GM23338 (cell line): ENCODE data around the gene ZBTB20.

ENCODE experiments used
- CREB1 ChIP-seq: fragments of 250-450 bp; sonication (Bioruptor Pico); IDR thresholded peaks from 2 replicates; pipeline ENCODE4 v1.5.0; 2020; ENCODE audit warnings: low read depth, mild to moderate bottlenecking, moderate library complexity
- CTCF ChIP-seq, 2 experiments: fragments of 200-600 bp in 1 of 2; sonication (generic) in 1 of 2; conservative IDR thresholded peaks; 2 replicates each; pipeline versions ENCODE4 v1.5.1 to v1.6.1; 2016 to 2017; ENCODE audit warnings: antibody characterized with exemption in 2 of 2, low read depth in 2 of 2, mild to moderate bottlenecking in 2 of 2, moderate library complexity in 1 of 2
- ETS1 ChIP-seq: IDR thresholded peaks from 2 replicates; pipeline ENCODE4 v1.6.1; 2016; ENCODE audit warnings: antibody characterized with exemption
- EZH2 ChIP-seq: fragments of 200-600 bp; sonication (generic); IDR thresholded peaks from one replicate; pipeline ENCODE4 v1.8.0; 2017; ENCODE audit warnings: antibody characterized with exemption, mild to moderate bottlenecking, low read depth; ENCODE audit not compliant: unreplicated experiment
- EZH2phosphoT487 ChIP-seq: fragments of 200-600 bp; sonication (generic); IDR thresholded peaks from one replicate; pipeline ENCODE4 v1.8.1; 2018; ENCODE audit warnings: antibody characterized with exemption; ENCODE audit not compliant: unreplicated experiment
- JUNB ChIP-seq: IDR thresholded peaks from one replicate; pipeline ENCODE4 v1.6.1; 2016; ENCODE audit warnings: antibody characterized with exemption; ENCODE audit not compliant: unreplicated experiment
- NANOG ChIP-seq: IDR thresholded peaks from 2 replicates; pipeline ENCODE4 v1.6.1; 2016; ENCODE audit warnings: antibody characterized with exemption, borderline replicate concordance
- POLR2AphosphoS5 ChIP-seq: IDR thresholded peaks from 2 replicates; pipeline ENCODE4 v1.6.1; 2016; ENCODE audit warnings: antibody characterized with exemption, low read depth
- STAT1 ChIP-seq: IDR thresholded peaks from one replicate; pipeline ENCODE4 v1.6.1; 2016; ENCODE audit warnings: antibody characterized with exemption; ENCODE audit not compliant: unreplicated experiment
- ZNF114 ChIP-seq: fragments of 250-450 bp; sonication (Bioruptor Pico); IDR thresholded peaks from 2 replicates; pipeline ENCODE4 v1.5.0; 2020; ENCODE audit warnings: mild to moderate bottlenecking, moderate library complexity
- ZNF331 ChIP-seq: fragments of 250-450 bp; sonication (Bioruptor Pico); IDR thresholded peaks from 2 replicates; pipeline ENCODE4 v1.5.0; 2020; ENCODE audit warnings: low read depth, mild to moderate bottlenecking, moderate library complexity
- TF ChIP-seq, protein P1 (sequence below): IDR thresholded peaks from one replicate; pipeline ENCODE4 v1.6.1; 2018; ENCODE audit warnings: antibody characterized with exemption; ENCODE audit not compliant: unreplicated experiment
- TF ChIP-seq, protein P2 (sequence below): fragments of 250-450 bp; sonication (Bioruptor Pico); IDR thresholded peaks from 2 replicates; pipeline ENCODE4 v1.5.0; 2020; ENCODE audit warnings: mild to moderate bottlenecking, moderate library complexity

GRCh38 chr3:115092220-115092791, 54.8 kb downstream of the ZBTB20 start:
- TF ChIP-seq POLR2AphosphoS5 = no peak
- TF ChIP-seq CTCF (conservative IDR thresholded peaks at IDR 0.05; ENCODE audit: low read depth in 2 of 2) = peak; percentile 60 to 78
- TF ChIP-seq STAT1 = no peak
- no peak for TF ChIP-seq EZH2phosphoT487
- TF ChIP-seq JUNB = no peak
- no peak for TF ChIP-seq CREB1 (CRISPR knock-in tag)
- TF ChIP-seq EZH2 = no peak
- TF ChIP-seq ETS1 = no peak
- TF ChIP-seq ZNF331 (CRISPR knock-in tag) = no peak
- TF ChIP-seq, protein P1, sequence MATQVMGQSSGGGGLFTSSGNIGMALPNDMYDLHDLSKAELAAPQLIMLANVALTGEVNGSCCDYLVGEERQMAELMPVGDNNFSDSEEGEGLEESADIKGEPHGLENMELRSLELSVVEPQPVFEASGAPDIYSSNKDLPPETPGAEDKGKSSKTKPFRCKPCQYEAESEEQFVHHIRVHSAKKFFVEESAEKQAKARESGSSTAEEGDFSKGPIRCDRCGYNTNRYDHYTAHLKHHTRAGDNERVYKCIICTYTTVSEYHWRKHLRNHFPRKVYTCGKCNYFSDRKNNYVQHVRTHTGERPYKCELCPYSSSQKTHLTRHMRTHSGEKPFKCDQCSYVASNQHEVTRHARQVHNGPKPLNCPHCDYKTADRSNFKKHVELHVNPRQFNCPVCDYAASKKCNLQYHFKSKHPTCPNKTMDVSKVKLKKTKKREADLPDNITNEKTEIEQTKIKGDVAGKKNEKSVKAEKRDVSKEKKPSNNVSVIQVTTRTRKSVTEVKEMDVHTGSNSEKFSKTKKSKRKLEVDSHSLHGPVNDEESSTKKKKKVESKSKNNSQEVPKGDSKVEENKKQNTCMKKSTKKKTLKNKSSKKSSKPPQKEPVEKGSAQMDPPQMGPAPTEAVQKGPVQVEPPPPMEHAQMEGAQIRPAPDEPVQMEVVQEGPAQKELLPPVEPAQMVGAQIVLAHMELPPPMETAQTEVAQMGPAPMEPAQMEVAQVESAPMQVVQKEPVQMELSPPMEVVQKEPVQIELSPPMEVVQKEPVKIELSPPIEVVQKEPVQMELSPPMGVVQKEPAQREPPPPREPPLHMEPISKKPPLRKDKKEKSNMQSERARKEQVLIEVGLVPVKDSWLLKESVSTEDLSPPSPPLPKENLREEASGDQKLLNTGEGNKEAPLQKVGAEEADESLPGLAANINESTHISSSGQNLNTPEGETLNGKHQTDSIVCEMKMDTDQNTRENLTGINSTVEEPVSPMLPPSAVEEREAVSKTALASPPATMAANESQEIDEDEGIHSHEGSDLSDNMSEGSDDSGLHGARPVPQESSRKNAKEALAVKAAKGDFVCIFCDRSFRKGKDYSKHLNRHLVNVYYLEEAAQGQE = no peak
- TF ChIP-seq, protein P2, sequence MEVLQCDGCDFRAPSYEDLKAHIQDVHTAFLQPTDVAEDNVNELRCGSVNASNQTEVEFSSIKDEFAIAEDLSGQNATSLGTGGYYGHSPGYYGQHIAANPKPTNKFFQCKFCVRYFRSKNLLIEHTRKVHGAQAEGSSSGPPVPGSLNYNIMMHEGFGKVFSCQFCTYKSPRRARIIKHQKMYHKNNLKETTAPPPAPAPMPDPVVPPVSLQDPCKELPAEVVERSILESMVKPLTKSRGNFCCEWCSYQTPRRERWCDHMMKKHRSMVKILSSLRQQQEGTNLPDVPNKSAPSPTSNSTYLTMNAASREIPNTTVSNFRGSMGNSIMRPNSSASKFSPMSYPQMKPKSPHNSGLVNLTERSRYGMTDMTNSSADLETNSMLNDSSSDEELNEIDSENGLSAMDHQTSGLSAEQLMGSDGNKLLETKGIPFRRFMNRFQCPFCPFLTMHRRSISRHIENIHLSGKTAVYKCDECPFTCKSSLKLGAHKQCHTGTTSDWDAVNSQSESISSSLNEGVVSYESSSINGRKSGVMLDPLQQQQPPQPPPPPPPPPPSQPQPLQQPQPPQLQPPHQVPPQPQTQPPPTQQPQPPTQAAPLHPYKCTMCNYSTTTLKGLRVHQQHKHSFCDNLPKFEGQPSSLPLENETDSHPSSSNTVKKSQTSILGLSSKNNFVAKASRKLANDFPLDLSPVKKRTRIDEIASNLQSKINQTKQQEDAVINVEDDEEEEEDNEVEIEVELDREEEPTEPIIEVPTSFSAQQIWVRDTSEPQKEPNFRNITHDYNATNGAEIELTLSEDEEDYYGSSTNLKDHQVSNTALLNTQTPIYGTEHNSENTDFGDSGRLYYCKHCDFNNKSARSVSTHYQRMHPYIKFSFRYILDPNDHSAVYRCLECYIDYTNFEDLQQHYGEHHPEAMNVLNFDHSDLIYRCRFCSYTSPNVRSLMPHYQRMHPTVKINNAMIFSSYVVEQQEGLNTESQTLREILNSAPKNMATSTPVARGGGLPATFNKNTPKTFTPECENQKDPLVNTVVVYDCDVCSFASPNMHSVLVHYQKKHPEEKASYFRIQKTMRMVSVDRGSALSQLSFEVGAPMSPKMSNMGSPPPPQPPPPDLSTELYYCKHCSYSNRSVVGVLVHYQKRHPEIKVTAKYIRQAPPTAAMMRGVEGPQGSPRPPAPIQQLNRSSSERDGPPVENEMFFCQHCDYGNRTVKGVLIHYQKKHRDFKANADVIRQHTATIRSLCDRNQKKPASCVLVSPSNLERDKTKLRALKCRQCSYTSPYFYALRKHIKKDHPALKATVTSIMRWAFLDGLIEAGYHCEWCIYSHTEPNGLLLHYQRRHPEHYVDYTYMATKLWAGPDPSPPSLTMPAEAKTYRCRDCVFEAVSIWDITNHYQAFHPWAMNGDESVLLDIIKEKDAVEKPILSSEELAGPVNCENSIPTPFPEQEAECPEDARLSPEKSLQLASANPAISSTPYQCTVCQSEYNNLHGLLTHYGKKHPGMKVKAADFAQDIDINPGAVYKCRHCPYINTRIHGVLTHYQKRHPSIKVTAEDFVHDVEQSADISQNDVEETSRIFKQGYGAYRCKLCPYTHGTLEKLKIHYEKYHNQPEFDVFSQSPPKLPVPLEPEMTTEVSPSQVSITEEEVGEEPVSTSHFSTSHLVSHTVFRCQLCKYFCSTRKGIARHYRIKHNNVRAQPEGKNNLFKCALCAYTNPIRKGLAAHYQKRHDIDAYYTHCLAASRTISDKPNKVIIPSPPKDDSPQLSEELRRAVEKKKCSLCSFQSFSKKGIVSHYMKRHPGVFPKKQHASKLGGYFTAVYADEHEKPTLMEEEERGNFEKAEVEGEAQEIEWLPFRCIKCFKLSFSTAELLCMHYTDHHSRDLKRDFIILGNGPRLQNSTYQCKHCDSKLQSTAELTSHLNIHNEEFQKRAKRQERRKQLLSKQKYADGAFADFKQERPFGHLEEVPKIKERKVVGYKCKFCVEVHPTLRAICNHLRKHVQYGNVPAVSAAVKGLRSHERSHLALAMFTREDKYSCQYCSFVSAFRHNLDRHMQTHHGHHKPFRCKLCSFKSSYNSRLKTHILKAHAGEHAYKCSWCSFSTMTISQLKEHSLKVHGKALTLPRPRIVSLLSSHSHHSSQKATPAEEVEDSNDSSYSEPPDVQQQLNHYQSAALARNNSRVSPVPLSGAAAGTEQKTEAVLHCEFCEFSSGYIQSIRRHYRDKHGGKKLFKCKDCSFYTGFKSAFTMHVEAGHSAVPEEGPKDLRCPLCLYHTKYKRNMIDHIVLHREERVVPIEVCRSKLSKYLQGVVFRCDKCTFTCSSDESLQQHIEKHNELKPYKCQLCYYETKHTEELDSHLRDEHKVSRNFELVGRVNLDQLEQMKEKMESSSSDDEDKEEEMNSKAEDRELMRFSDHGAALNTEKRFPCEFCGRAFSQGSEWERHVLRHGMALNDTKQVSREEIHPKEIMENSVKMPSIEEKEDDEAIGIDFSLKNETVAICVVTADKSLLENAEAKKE (CRISPR knock-in tag) = no peak
- TF ChIP-seq ZNF114 (CRISPR knock-in tag) = no peak
- no peak for TF ChIP-seq NANOG
